Activated effector memory CD4-positive, alpha-beta T cell treated with Interleukin-2 at 50 U/mL for 16 hours (primary cell): ENCODE data around the gene ASB2.

Experiments used
- DNase-seq: peaks from one replicate; pipeline ENCODE4 v3.0.0-alpha.2; 2020

Gene ASB2

GRCh38 chr14:93978735-93979134, 2.4 kb upstream of the ASB2 start:
- DNase-seq: no peak

GRCh38 chr14:93977790-93978581, 1.6 kb upstream of the ASB2 start:
- DNase-seq: peak; percentile 71

- DNase-seq: no peak
These were observed 801 bp upstream of the ASB2 start for GRCh38 chr14:93977171-93977570.

GRCh38 chr14:93975791-93976476, 436 bp downstream of the ASB2 start:
- no peak for DNase-seq

- DNase-seq: no peak
These were observed 1.5 kb downstream of the ASB2 start for GRCh38 chr14:93974833-93975232.

- no peak for DNase-seq
These were observed 2.1 kb downstream of the ASB2 start for GRCh38 chr14:93974299-93974698.

GRCh38 chr14:93973607-93974006, 2.8 kb downstream of the ASB2 start:
- no peak for DNase-seq

- no peak for DNase-seq
These were observed 3.7 kb downstream of the ASB2 start for GRCh38 chr14:93972618-93973205.

- DNase-seq: no peak
These were observed 4.7 kb downstream of the ASB2 start for GRCh38 chr14:93971635-93972027.

- DNase-seq: peak; percentile 49
These were observed 5.3 kb downstream of the ASB2 start for GRCh38 chr14:93970965-93971634.

GRCh38 chr14:93970585-93970964, 5.8 kb downstream of the ASB2 start:
- peak; percentile 69 for DNase-seq

GRCh38 chr14:93969082-93969828, 7.1 kb downstream of the ASB2 start:
- DNase-seq: no peak

- DNase-seq: no peak
These were observed 8.6 kb downstream of the ASB2 start for GRCh38 chr14:93967637-93968250.

- DNase-seq: no peak
These were observed 10.4 kb downstream of the ASB2 start for GRCh38 chr14:93965946-93966474.

GRCh38 chr14:93965287-93965821, 11.0 kb downstream of the ASB2 start:
- DNase-seq: no peak

- no peak for DNase-seq
These were observed 11.5 kb downstream of the ASB2 start for GRCh38 chr14:93964820-93965286.

- no peak for DNase-seq
These were observed 12.1 kb downstream of the ASB2 start for GRCh38 chr14:93964281-93964680.

GRCh38 chr14:93963692-93964091, 12.7 kb downstream of the ASB2 start:
- DNase-seq: no peak

GRCh38 chr14:93962701-93963601, 13.4 kb downstream of the ASB2 start:
- peak; percentile 63 for DNase-seq

- no peak for DNase-seq
These were observed 14.8 kb downstream of the ASB2 start for GRCh38 chr14:93961620-93962019.
